ENCODE measurements around the gene SDR42E2.

- TF ChIP-seq EZH2 (IDR thresholded peaks at IDR 0.05) (no peak), EZH2phosphoT487 (IDR thresholded peaks at IDR 0.05) (no peak)
- TF ChIP-seq, protein P1, sequence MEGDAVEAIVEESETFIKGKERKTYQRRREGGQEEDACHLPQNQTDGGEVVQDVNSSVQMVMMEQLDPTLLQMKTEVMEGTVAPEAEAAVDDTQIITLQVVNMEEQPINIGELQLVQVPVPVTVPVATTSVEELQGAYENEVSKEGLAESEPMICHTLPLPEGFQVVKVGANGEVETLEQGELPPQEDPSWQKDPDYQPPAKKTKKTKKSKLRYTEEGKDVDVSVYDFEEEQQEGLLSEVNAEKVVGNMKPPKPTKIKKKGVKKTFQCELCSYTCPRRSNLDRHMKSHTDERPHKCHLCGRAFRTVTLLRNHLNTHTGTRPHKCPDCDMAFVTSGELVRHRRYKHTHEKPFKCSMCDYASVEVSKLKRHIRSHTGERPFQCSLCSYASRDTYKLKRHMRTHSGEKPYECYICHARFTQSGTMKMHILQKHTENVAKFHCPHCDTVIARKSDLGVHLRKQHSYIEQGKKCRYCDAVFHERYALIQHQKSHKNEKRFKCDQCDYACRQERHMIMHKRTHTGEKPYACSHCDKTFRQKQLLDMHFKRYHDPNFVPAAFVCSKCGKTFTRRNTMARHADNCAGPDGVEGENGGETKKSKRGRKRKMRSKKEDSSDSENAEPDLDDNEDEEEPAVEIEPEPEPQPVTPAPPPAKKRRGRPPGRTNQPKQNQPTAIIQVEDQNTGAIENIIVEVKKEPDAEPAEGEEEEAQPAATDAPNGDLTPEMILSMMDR (IDR thresholded peaks at IDR 0.05) = no peak
Observed at GRCh38 chr16:22139732-22140131, 22.6 kb upstream of the SDR42E2 start.
